Vagina (tissue), 2 donors: ENCODE measurements around the gene RELT. TPM values are rescaled to one million over a fixed set of nuclear protein-coding genes. Genes with fewer than 3 reads are reported as not detected.

Source experiments
- DNase-seq, 2 donors: peaks; one replicate each; pipeline ENCODE4 v3.0.0-alpha.2; 2017; ENCODE audit errors: extremely low spot score in 2 of 2
- H3K27ac ChIP-seq: fragments of 200-600 bp; sonication (generic); one replicate; pipeline ENCODE4 v1.5.1; 2019
- H3K27me3 ChIP-seq: fragments of 200-600 bp; sonication (generic); one replicate; pipeline ENCODE4 v1.5.1; 2019
- H3K36me3 ChIP-seq, 2 donors: fragments of 200-600 bp; sonication (generic); one replicate each; pipeline ENCODE4 v1.5.1; 2017 to 2019
- H3K4me1 ChIP-seq: fragments of 200-600 bp; sonication (generic); one replicate; pipeline ENCODE4 v1.5.1; 2019
- H3K4me3 ChIP-seq, 2 donors: fragments of 200-600 bp; sonication (generic); 1 replicate in 1 of 2; 2 replicates in 1 of 2; pipeline ENCODE4 v1.5.1; 2016 to 2019
- H3K9me3 ChIP-seq: fragments of 200-600 bp; sonication (generic); one replicate; pipeline ENCODE4 v1.5.1; 2019
- POLR2A ChIP-seq, 2 donors: fragments of 450-650 bp; IDR thresholded peaks; one replicate each; pipeline ENCODE4 v1.6.1; 2017; ENCODE audit warnings: antibody characterized with exemption in 2 of 2, mild to moderate bottlenecking in 2 of 2, moderate library complexity in 2 of 2
- POLR2AphosphoS5 ChIP-seq, 2 donors: sonication (generic); formaldehyde crosslinking; IDR thresholded peaks; one replicate each; pipeline ENCODE4 v1.9.0; 2017; ENCODE audit warnings: antibody characterized with exemption in 2 of 2, mild to moderate bottlenecking in 2 of 2, low read depth in 1 of 2; ENCODE audit not compliant: insufficient read depth in 1 of 2
- intact Hi-C: fragments of 100-400 bp; cut with DNase I; formaldehyde crosslinking; loops from one replicate; pipeline ENCODE4 v1.15.1; 2023
- total RNA-seq: library from RNA; depleted of rRNA; stranded (reverse); fragments of >200 nt; gene quantifications from one replicate; pipeline ENCODE4 v1.2.3, GENCODE V29; 2016
- TF ChIP-seq, protein P1 (sequence below), 3 experiments: fragments of 450-650 bp in 2 of 3; fragments of 200-600 bp in 1 of 3; sonication (generic) in 1 of 3; IDR thresholded peaks; one replicate each; pipeline ENCODE4 v1.5.1; 2017 to 2019; ENCODE audit warnings: antibody characterized with exemption in 3 of 3, mild to moderate bottlenecking in 2 of 3, moderate library complexity in 2 of 3

The RELT gene
- total RNA-seq, 1 donor from 2014 or later: 6.1 TPM

DNA sequence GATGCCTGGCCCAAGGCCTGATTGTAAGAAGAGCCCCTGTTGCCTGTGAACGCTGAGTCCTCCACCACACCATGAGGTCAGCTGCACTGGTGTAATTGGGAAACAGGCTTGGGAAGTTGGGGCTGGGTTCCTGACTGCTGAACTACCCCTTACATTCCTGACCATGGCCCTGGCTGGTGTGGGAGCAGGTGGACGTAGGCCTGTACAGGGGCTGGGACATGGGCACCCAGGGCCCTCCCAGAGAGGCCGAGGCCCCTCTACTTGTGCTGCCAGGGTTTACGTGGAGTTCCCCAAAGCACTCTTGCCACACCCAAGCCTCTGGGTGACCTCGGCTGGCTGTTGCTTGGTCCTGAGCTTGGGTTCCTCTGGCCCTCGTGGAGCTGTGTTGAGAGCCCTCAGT is 5.4 kb downstream of the RELT start:
- no peaks in the 10 kb centered on the region for H3K27me3 ChIP-seq
- no peak overlapping the region for H3K4me3 ChIP-seq
- peaks cover 54% of the 10 kb centered on the region for H3K4me1 ChIP-seq
- TF ChIP-seq, protein P1, sequence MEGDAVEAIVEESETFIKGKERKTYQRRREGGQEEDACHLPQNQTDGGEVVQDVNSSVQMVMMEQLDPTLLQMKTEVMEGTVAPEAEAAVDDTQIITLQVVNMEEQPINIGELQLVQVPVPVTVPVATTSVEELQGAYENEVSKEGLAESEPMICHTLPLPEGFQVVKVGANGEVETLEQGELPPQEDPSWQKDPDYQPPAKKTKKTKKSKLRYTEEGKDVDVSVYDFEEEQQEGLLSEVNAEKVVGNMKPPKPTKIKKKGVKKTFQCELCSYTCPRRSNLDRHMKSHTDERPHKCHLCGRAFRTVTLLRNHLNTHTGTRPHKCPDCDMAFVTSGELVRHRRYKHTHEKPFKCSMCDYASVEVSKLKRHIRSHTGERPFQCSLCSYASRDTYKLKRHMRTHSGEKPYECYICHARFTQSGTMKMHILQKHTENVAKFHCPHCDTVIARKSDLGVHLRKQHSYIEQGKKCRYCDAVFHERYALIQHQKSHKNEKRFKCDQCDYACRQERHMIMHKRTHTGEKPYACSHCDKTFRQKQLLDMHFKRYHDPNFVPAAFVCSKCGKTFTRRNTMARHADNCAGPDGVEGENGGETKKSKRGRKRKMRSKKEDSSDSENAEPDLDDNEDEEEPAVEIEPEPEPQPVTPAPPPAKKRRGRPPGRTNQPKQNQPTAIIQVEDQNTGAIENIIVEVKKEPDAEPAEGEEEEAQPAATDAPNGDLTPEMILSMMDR (IDR thresholded peaks at IDR 0.05): no peak
- TF ChIP-seq POLR2AphosphoS5 (IDR thresholded peaks at IDR 0.05; ENCODE audit: insufficient read depth in 1 of 2, low read depth in 1 of 2) (no peak), POLR2A (IDR thresholded peaks at IDR 0.05) (no peak)
- DNase-seq: no peak
- H3K36me3 ChIP-seq: no peaks in the 10 kb centered on the region
- no peak overlapping the region for H3K27ac ChIP-seq
- intact Hi-C loops: no loop called here
- H3K9me3 ChIP-seq: no peaks in the 10 kb centered on the region

DNA sequence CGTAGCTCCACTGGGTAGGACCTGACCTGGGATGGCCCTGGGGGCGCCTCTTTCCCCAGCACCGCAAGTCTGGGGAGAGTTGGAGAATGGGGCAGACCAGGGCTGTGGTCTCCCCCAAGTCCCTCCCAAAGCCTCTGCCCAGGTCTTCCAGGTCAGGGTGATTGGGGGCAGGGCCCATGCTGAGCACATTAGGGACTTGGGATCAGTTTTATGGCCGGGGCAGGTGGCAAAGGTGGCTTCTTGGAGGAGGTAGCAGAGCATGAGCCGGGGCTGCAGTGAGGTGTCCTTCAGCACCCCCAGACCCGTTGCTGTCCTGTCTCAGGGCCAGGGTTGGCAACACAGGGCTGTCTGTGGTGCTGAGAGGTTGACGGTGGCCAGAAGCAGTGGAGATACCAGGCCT is 6.0 kb downstream of the RELT start:
- Histone ChIP-seq H3K36me3 (no peaks in the 10 kb centered on the region), H3K27ac (no peak overlapping the region), H3K4me3 (no peak overlapping the region), H3K27me3 (no peaks in the 10 kb centered on the region), H3K9me3 (no peaks in the 10 kb centered on the region), H3K4me1 (peaks cover 54% of the 10 kb centered on the region)
- TF ChIP-seq POLR2AphosphoS5 (IDR thresholded peaks at IDR 0.05; ENCODE audit: insufficient read depth in 1 of 2, low read depth in 1 of 2) (no peak), POLR2A (IDR thresholded peaks at IDR 0.05) (no peak)
- TF ChIP-seq, protein P1 (IDR thresholded peaks at IDR 0.05): no peak
- intact Hi-C loops: no loop called here
- DNase-seq: no peak

DNA sequence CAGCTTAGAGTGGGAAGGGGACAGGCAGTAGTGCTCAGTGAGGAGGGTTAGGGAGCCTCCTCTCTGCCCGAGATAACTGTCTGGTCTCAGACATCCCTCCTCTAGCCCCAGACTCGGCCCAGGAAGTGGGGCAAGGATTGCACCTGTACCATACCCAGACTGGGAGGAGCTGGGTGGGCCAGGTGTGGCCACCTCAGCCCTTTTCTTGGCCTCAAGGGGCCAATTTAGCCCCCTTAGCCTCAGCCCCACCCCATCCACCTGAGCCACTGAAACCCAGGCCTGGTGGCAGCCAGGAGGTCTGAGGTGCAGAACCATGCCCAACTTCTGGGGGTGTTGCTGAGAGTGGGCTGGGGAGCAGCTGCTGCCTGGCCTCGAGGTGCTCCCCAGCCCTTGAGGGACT is 6.5 kb downstream of the RELT start:
- no peaks in the 10 kb centered on the region for H3K36me3 ChIP-seq
- peaks cover 54% of the 10 kb centered on the region for H3K4me1 ChIP-seq

DNA sequence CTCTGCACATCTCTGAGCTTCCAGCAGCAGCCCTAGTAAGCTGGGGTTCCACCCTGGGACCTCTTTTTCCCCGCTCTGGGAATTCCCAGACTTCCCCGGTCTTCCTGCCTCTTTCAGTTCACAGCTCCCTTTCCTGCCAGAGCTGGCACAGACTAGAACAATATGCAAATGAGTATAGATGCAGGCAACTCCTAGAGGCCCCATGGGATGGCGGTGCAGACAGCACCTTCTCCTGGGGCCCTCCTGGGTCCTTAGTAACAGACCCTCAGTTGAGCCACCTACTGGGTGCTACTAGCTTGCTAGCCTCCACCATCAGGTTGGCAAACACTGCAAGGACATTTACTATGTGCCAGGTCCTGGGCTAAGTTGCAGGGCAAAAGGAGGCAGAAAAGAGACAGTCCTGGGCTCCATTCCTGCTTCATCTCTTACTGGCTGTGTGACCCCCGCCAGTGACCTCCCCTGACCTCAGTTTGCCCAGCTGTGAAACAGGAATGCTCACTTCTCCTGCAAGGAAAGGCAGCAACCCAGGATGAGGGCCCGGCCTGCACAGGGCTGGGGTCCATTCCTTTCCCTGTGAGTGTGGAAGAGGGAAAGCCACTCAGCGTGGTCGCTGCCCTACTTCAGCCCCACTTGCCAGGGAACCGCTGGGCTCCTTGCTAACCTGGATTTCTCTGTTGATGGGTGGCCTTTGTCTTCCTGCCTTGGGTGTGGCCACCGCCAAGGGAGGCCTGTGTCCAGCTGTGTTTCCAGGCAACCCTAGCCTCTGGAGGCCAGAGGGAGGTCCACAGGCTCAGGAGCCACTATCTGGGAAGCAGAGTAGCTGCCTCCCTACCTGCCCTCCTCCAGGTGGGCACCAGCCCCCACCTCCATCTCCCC is 7.3 kb downstream of the RELT start:
- Histone ChIP-seq H3K4me3 (no peak overlapping the region), H3K27ac (no peak overlapping the region), H3K27me3 (no peaks in the 10 kb centered on the region), H3K4me1 (peaks cover 61% of the 10 kb centered on the region), H3K9me3 (no peaks in the 10 kb centered on the region), H3K36me3 (no peaks in the 10 kb centered on the region)
- intact Hi-C loops: no loop called here
- TF ChIP-seq, protein P1 (IDR thresholded peaks at IDR 0.05): no peak
- no peak for TF ChIP-seq POLR2AphosphoS5 (IDR thresholded peaks at IDR 0.05; ENCODE audit: insufficient read depth in 1 of 2, low read depth in 1 of 2)
- TF ChIP-seq POLR2A (IDR thresholded peaks at IDR 0.05): no peak
- no peak for DNase-seq

More for the DNA sequence above, 6.5 kb downstream of the RELT start:
- Histone ChIP-seq H3K27ac (no peak overlapping the region), H3K27me3 (no peaks in the 10 kb centered on the region), H3K9me3 (no peaks in the 10 kb centered on the region), H3K4me3 (no peak overlapping the region)
- no peak for DNase-seq
- TF ChIP-seq, protein P1 (IDR thresholded peaks at IDR 0.05): no peak
- TF ChIP-seq POLR2AphosphoS5 (IDR thresholded peaks at IDR 0.05; ENCODE audit: insufficient read depth in 1 of 2, low read depth in 1 of 2): no peak
- intact Hi-C loops: no loop called here

DNA sequence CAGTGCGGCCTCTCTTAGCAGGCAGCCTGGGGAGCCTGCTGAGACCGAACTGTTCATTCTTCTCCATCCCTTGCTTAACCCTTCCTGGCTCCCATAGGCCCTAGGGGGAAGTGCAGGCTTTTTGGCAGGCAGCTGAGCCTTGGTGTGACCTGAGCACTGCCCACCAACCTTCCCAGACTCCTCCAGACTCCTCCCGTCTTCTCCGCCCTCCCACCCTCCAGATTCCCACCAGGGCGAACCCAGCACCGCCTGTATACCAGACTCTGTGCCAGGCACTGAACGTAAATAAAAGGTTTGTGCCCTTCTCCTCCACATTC is 7.9 kb downstream of the RELT start:
- H3K4me1 ChIP-seq: peaks cover 67% of the 10 kb centered on the region
- no peaks in the 10 kb centered on the region for H3K36me3 ChIP-seq
- TF ChIP-seq, protein P1 (IDR thresholded peaks at IDR 0.05): no peak
- TF ChIP-seq POLR2AphosphoS5 (IDR thresholded peaks at IDR 0.05; ENCODE audit: insufficient read depth in 1 of 2, low read depth in 1 of 2) (no peak), POLR2A (IDR thresholded peaks at IDR 0.05) (no peak)
- DNase-seq: no peak
- H3K9me3 ChIP-seq: no peaks in the 10 kb centered on the region
- intact Hi-C loops: no loop called here
- H3K4me3 ChIP-seq: no peak overlapping the region
- no peaks in the 10 kb centered on the region for H3K27me3 ChIP-seq
- no peak overlapping the region for H3K27ac ChIP-seq
